Pancreas (tissue), 10 donors: ENCODE measurements around the gene MACROD1. TPM values are rescaled to one million over a fixed set of nuclear protein-coding genes. Genes with fewer than 3 reads are reported as not detected.

Source experiments
- ATAC-seq, 4 donors: fragments of 200-7000 bp; cut with Tn5 transposase; one replicate each; pipeline versions ENCODE4 v1.8.0 to v1.9.1; 2020; ENCODE audit warnings: mild to moderate bottlenecking in 4 of 4, moderate library complexity in 4 of 4
- DNase-seq, 6 donors: peaks; one replicate each; pipeline ENCODE4 v3.0.0-alpha.2; 2020
- FAIRE-seq: peaks from 2 replicates; lab custom pipeline; 2012; peaks lifted over from hg19 to GRCh38; lab: Jason Lieb, UNC
- H3K27ac ChIP-seq, 4 donors: fragments of 200-600 bp; sonication (generic); 1 replicate in 3 of 4; 2 replicates in 1 of 4; pipeline versions ENCODE4 v1.5.0 to v1.8.0; 2020
- H3K27me3 ChIP-seq, 4 donors: fragments of 200-600 bp; one replicate each; pipeline ENCODE4 v1.8.0; 2021
- H3K36me3 ChIP-seq, 3 donors: fragments of 200-600 bp; sonication (generic) in 1 of 3; one replicate each; pipeline versions ENCODE4 v1.5.0 to v1.8.0; 2020 to 2021
- H3K4me1 ChIP-seq, 3 donors: fragments of 200-600 bp; one replicate each; pipeline ENCODE4 v1.8.0; 2021
- H3K4me3 ChIP-seq, 4 donors: fragments of 200-600 bp; sonication (generic) in 2 of 4; one replicate each; pipeline versions ENCODE4 v1.5.0 to v1.8.0; 2020 to 2021
- H3K9me3 ChIP-seq, 4 donors: fragments of 200-600 bp; one replicate each; pipeline ENCODE4 v1.8.0; 2021
- CTCF ChIP-seq, 4 donors: fragments of 200-600 bp; sonication (generic) in 3 of 4; IDR thresholded peaks; one replicate each; pipeline versions ENCODE4 v1.5.0 to v1.8.0; 2021; ENCODE audit warnings: antibody characterized with exemption in 4 of 4
- WGBS, 2 donors: extraction: QIAGEN DNeasy Blood & Tissue Kit; methylation state at CpG; one replicate each; pipeline ENCODE4 v1.1.7; 2013; 5-methylcytosine and 5-hydroxymethylcytosine counted together
- intact Hi-C, 3 donors: fragments of 100-400 bp; cut with DNase I; formaldehyde crosslinking; loops; one replicate each; pipeline versions ENCODE4 v1.11.1 to v1.14.2; 2022
- polyA plus RNA-seq, 2 donors: library from polyadenylated mRNA; stranded (reverse); fragments of 200-250 nt; gene quantifications; one replicate each; pipeline ENCODE4 v1.2.3, GENCODE V29; 2013
- total RNA-seq, 6 donors: library from RNA; stranded (reverse); fragmentation: NEBNext Ultra II Directional in 4 of 6; extraction: Animal tissue kit (Norgen Biotek cat#: 25700) in 4 of 6; gene quantifications; one replicate each; pipeline versions ENCODE4 v1.2.1 to v1.2.4, GENCODE V29; 2021 to 2023
- donor health status: healthy with polysubstance abuse.
- donor health status: DM: no; HTN: no; CAD: no; lungs with moderate emphysema.
- donor health status: DM: no; HTN: no; CAD: no.
- donor health status: control.
- donor health status: control.
- donor health status: Bipolar disorder and iron deficiency.
- donor health status: DM: yes; HTN: yes; CAD: no.
- donor health status: DM: no; HTN: no; CAD: no.
- donor health status: DM: no; HTN: no; CAD: no.
- donor health status: DM: yes; HTN: yes; CAD: no.

Gene MACROD1
- total and polyA plus RNA-seq, 8 donors, result 26.0 to 126 (median 34.8) TPM

- DNase-seq (peak; percentile 53 to 82 (median 62)), FAIRE-seq (no peak), ATAC-seq (peak; percentile 33 to 71 (median 61))
- TF ChIP-seq CTCF (IDR thresholded peaks at IDR 0.05), result peak; percentile 37 to 62 (median 46)
- Histone ChIP-seq H3K4me1 (peaks cover 13 to 17% (median 14%) of the 10 kb centered on the region in 3 donors), H3K4me3 (no peak overlapping the region), H3K36me3 (no peaks in the 10 kb centered on the region), H3K27me3 (no peaks in the 10 kb centered on the region), H3K27ac (no peak overlapping the region), H3K9me3 (no peaks in the 10 kb centered on the region)
- 67 to 70% methylated on average over 22 of the region's 22 CpGs for WGBS, 2 donors
- intact Hi-C loops, result loop anchor here in 1 of 3 donors (10.0 kb wide), 1 partner anchor 321 kb away; no protein-coding TSS in a partner anchor
These were observed 19.6 kb downstream of the MACROD1 start for GRCh38 chr11:64146036-64146955.

GRCh38 chr11:64144587-64145472, 21.1 kb downstream of the MACROD1 start:
- no peak for TF ChIP-seq CTCF (IDR thresholded peaks at IDR 0.05)
- no peak for ATAC-seq

GRCh38 chr11:64141081-64141783, 24.7 kb downstream of the MACROD1 start:
- Histone ChIP-seq H3K27ac (no peak overlapping the region), H3K4me1 (peaks cover 0 to 5% (median 0%) of the 10 kb centered on the region in 3 donors), H3K36me3 (no peaks in the 10 kb centered on the region), H3K9me3 (no peaks in the 10 kb centered on the region), H3K27me3 (no peaks in the 10 kb centered on the region), H3K4me3 (no peak overlapping the region)
- intact Hi-C loops, result loop anchor here in 1 of 3 donors (10.0 kb wide), 1 partner anchor 316 kb away; no protein-coding TSS in a partner anchor
- ATAC-seq (no peak), DNase-seq (no peak), FAIRE-seq (no peak)
- 72 to 81% methylated on average over 21 of the region's 21 CpGs for WGBS, 2 donors
- no peak for TF ChIP-seq CTCF (IDR thresholded peaks at IDR 0.05)

More at GRCh38 chr11:64144587-64145472, 21.1 kb downstream of the MACROD1 start:
- Histone ChIP-seq H3K9me3 (no peaks in the 10 kb centered on the region), H3K4me3 (no peak overlapping the region), H3K36me3 (no peaks in the 10 kb centered on the region), H3K27me3 (no peaks in the 10 kb centered on the region), H3K4me1 (peaks cover 0 to 6% (median 5%) of the 10 kb centered on the region in 3 donors), H3K27ac (no peak overlapping the region)
- peak in 1 of 6 donors; percentile 63 for DNase-seq
- FAIRE-seq, result no peak
- intact Hi-C loops, result loop anchor here in 1 of 3 donors (10.0 kb wide), 1 partner anchor 320 kb away; no protein-coding TSS in a partner anchor
- 92% methylated on average over 39 to 41 of the region's 41 CpGs for WGBS, 2 donors

GRCh38 chr11:64140082-64140481, 25.8 kb downstream of the MACROD1 start:
- FAIRE-seq, result no peak
- intact Hi-C loops, result loop anchor here in 1 of 3 donors (10.0 kb wide), 1 partner anchor 315 kb away; no protein-coding TSS in a partner anchor
- H3K36me3 ChIP-seq, result no peaks in the 10 kb centered on the region
- no peak overlapping the region for H3K4me3 ChIP-seq
- TF ChIP-seq CTCF (IDR thresholded peaks at IDR 0.05), result no peak
- H3K27ac ChIP-seq, result no peak overlapping the region
- no peaks in the 10 kb centered on the region for H3K27me3 ChIP-seq
- DNase-seq, result no peak
- 91 to 92% methylated on average over 8 of the region's 8 CpGs for WGBS, 2 donors
- H3K4me1 ChIP-seq, result no peaks in the 10 kb centered on the region
- H3K9me3 ChIP-seq, result no peaks in the 10 kb centered on the region
- no peak for ATAC-seq
